HepG2 (cell line): ENCODE data around the gene SGF29. TPM values are rescaled to one million over a fixed set of nuclear protein-coding genes. Genes with fewer than 3 reads are reported as not detected.

ENCODE experiments used
- CBX5 ChIP-seq: sonication (generic); formaldehyde crosslinking; IDR thresholded peaks from 2 replicates; pipeline ENCODE4 v1.4.0; 2020; ENCODE audit warnings: missing genetic modification reagents, borderline replicate concordance
- CREB3 ChIP-seq: sonication (generic); formaldehyde crosslinking; IDR thresholded peaks from 2 replicates; pipeline ENCODE4 v1.5.0; 2020; ENCODE audit warnings: missing genetic modification reagents
- FOXO1 ChIP-seq: sonication (generic); formaldehyde crosslinking; IDR thresholded peaks from 2 replicates; pipeline ENCODE4 v1.4.0; 2020; ENCODE audit warnings: missing genetic modification reagents
- GATAD1 ChIP-seq: IDR thresholded peaks from 2 replicates; pipeline ENCODE4 v1.6.1; 2016; ENCODE audit warnings: missing genetic modification reagents, missing compliant biosample characterization
- MATR3 ChIP-seq: sonication (generic); formaldehyde crosslinking; IDR thresholded peaks from 2 replicates; pipeline ENCODE4 v1.4.0; 2020; ENCODE audit warnings: missing genetic modification reagents
- PBX3 ChIP-seq: sonication (generic); formaldehyde crosslinking; IDR thresholded peaks from 2 replicates; pipeline ENCODE4 v1.8.1; 2023; ENCODE audit warnings: missing genetic modification reagents, inconsistent platforms, borderline replicate concordance
- RBFOX2 ChIP-seq: fragments of 200-400 bp; formaldehyde crosslinking; IDR thresholded peaks from 2 replicates; pipeline ENCODE4 v1.6.1; 2017; ENCODE audit warnings: low read depth, mild to moderate bottlenecking, low read length
- RBM39 ChIP-seq: fragments of 200-400 bp; formaldehyde crosslinking; IDR thresholded peaks from one replicate; pipeline ENCODE4 v1.6.1; 2018; ENCODE audit warnings: antibody characterized with exemption, mild to moderate bottlenecking, low read depth, low read length; ENCODE audit not compliant: poor library complexity, severe bottlenecking
- SP2 ChIP-seq: sonication (generic); formaldehyde crosslinking; IDR thresholded peaks from 2 replicates; pipeline ENCODE4 v1.5.1; 2020; ENCODE audit warnings: mild to moderate bottlenecking, missing genetic modification reagents
- ZBTB21 ChIP-seq: sonication (generic); formaldehyde crosslinking; IDR thresholded peaks from 2 replicates; pipeline ENCODE4 v1.4.0; 2020; ENCODE audit warnings: missing genetic modification reagents
- ZNF3 ChIP-seq: IDR thresholded peaks from 2 replicates; pipeline ENCODE4 v1.7.0; 2017; ENCODE audit warnings: inconsistent platforms
- ZNF407 ChIP-seq: sonication (generic); formaldehyde crosslinking; IDR thresholded peaks from one replicate; pipeline ENCODE4 v1.5.1; 2020; ENCODE audit warnings: mild to moderate bottlenecking, missing genetic modification reagents; ENCODE audit errors: not compliant biosample characterization
- polyA plus RNA-seq, 8 experiments: library from polyadenylated mRNA; depleted of rRNA in 3 of 8; stranded (reverse) in 7 of 8; unstranded in 1 of 8; fragments of >200 nt; fragmentation: Illumina TruSeq in 4 of 8; extraction: Trizol in 4 of 8; gene quantifications; 2 replicates each; pipeline versions ENCODE4 v1.2.1 to v1.2.3, GENCODE V29; 2011 to 2016; ENCODE audit warnings: low read depth in 4 of 8, missing spikeins in 1 of 8, mixed read lengths in 1 of 8; ENCODE audit not compliant: insufficient read depth in 1 of 8
- total RNA-seq, 5 experiments: library from RNA; depleted of rRNA; stranded (reverse); fragments of >200 nt; fragmentation: Illumina TruSeq; extraction: Trizol; gene quantifications; 2 replicates each; pipeline ENCODE4 v1.2.3, GENCODE V29; 2016; ENCODE audit warnings: low read depth in 1 of 5
- TF ChIP-seq, protein P1 (sequence below): sonication (generic); formaldehyde crosslinking; IDR thresholded peaks from 2 replicates; pipeline ENCODE4 v1.5.0; 2020; ENCODE audit warnings: mild to moderate bottlenecking, missing genetic modification reagents, borderline replicate concordance

SGF29 gene
- total and polyA plus RNA-seq, 2 of the 13 experiments (the other 11 are each of a cell fraction or from before 2014, with no cell fraction given): 5.0 to 29.4 TPM

GRCh38 chr16:28538733-28539596 lies 14.8 kb upstream of the SGF29 start, which contains the start of gene NUPR1 (continued):
- TF ChIP-seq PBX3 (CRISPR knock-in tag): no peak
- TF ChIP-seq CREB3: no peak
- no peak for TF ChIP-seq MATR3 (CRISPR knock-in tag)
- TF ChIP-seq, protein P1, sequence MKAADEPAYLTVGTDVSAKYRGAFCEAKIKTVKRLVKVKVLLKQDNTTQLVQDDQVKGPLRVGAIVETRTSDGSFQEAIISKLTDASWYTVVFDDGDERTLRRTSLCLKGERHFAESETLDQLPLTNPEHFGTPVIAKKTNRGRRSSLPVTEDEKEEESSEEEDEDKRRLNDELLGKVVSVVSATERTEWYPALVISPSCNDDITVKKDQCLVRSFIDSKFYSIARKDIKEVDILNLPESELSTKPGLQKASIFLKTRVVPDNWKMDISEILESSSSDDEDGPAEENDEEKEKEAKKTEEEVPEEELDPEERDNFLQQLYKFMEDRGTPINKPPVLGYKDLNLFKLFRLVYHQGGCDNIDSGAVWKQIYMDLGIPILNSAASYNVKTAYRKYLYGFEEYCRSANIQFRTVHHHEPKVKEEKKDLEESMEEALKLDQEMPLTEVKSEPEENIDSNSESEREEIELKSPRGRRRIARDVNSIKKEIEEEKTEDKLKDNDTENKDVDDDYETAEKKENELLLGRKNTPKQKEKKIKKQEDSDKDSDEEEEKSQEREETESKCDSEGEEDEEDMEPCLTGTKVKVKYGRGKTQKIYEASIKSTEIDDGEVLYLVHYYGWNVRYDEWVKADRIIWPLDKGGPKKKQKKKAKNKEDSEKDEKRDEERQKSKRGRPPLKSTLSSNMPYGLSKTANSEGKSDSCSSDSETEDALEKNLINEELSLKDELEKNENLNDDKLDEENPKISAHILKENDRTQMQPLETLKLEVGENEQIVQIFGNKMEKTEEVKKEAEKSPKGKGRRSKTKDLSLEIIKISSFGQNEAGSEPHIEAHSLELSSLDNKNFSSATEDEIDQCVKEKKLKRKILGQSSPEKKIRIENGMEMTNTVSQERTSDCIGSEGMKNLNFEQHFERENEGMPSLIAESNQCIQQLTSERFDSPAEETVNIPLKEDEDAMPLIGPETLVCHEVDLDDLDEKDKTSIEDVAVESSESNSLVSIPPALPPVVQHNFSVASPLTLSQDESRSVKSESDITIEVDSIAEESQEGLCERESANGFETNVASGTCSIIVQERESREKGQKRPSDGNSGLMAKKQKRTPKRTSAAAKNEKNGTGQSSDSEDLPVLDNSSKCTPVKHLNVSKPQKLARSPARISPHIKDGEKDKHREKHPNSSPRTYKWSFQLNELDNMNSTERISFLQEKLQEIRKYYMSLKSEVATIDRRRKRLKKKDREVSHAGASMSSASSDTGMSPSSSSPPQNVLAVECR (CRISPR knock-in tag): peak; percentile 37; the same call in 1 of the 2 replicates
- peak; percentile 81 for TF ChIP-seq CBX5 (CRISPR knock-in tag)
- no peak; the same call in 1 of the 2 replicates for TF ChIP-seq ZNF3 (CRISPR knock-in tag)
- no peak for TF ChIP-seq RBM39
- TF ChIP-seq RBFOX2: peak; percentile 64
- no peak for TF ChIP-seq ZBTB21 (CRISPR knock-in tag)
- peak; percentile 19; the same call in 1 of the 2 replicates for TF ChIP-seq GATAD1
- no peak for TF ChIP-seq ZNF407
- TF ChIP-seq SP2 (CRISPR knock-in tag): 0 out of 2 replicates have a peak, but pooled peaks have one; percentile 20
- TF ChIP-seq FOXO1 (CRISPR knock-in tag): peak; percentile 92
